GM10847 (cell line): ENCODE measurements around the gene SUFU.

Source experiments
- POLR2A ChIP-seq: IDR thresholded peaks from 2 replicates; pipeline ENCODE4 v1.6.1; 2011; ENCODE audit not compliant: insufficient read length; ENCODE audit errors: extremely low read depth

Gene SUFU

DNA sequence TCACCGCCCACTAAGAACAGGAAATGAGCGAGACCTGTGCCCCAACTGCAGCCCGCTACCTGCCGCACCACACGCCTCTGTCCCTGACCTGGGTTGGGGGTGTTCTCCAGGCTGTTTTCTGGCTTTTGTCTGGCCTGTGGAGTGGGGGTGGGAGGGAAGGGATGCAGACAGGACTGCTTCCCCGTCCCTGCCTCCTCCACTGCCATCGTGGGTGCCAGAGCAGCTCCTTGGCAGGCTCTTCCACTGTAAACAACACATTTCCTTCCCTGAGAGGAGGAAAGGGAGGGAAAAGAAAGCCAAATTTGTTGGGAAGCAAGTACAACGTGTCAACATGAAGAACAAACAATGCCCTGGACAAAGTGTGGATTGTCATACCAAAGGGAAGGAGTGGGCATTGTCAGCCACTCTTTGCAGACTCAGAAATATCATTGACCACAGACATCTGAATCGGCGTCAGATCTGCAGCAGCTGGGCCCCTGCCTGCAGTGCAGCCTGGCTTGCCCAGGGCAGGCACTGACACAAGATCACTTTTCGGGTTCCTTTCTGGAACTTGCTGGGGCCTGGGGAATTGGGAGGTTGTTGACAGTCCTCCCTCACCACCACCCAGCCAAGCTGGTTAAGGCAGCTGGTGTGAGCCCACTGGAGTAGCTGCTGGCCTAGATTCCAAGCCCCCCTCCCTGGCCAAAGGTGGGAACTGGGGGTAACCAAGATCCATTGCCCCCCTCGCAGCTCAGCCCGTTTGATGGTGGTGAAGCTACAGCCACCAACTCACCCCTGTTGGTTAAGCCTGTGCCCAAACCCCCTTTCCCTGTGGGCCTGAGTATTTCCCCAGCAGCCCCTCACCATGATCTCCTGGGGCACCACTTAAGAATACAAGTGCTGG lies 117.9 kb downstream of the SUFU start:
- TF ChIP-seq POLR2A: no peak

DNA sequence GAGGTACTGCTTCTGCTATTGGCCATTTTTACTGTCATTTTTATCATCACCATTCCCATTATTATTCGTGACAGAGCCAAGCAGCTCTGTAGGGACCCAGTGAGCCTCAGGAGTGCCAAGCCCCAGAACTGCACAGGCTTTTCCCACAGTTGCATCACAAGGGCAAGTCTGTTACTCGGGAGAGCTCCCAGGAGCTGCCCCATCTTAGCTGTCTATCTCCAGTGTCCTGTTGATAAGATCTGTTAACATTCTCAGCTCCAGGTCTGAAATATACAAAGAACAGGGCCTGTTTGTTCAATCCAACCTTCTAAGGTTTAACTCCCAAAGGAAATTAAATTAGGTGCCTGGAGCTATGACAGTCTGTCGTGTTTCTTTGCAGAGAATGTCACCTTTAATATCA lies 120.3 kb downstream of the SUFU start:
- no peak for TF ChIP-seq POLR2A

DNA sequence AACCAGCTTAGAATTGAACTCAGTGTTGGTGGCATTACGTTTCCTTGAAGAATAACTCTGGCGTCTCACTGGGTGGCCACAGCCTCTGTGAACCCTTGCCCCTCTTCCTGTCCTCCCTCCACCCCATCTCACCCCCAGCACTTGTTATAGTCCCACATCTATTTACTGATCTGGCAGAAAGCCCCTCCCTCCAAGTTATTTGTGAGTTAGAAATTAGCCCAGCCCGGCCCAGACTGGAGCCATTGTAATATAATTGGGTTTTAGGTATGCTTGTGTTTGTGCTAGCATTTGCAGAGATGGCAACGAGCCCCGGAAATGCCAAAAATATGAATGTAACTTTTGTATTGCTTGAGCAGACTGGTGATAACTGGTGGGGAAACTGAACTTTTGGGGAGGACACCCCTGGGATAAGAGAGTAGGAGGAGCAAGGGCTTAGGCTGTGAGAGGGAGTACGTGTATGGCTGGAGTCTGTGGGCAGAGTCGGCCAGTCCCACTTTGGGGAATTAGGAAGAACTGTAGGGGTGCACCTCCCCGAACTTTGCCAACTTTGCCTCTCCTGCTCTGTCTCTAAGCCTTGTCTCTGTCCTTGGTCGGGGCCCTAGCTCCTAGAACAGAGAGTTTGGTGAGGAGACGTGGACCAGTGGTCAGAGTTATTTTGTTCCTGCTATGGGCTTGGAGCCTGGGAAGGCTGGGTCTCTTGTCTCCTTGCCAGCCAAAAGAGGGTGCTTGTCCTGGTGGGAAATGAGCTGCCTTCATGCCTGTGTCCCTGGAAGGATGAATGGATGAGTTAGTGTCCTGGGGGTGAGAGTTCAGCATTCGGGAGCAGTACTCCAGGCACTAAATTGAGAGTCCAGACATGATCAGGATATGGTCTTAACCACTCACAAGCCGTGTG lies 121.2 kb downstream of the SUFU start:
- no peak for TF ChIP-seq POLR2A

DNA sequence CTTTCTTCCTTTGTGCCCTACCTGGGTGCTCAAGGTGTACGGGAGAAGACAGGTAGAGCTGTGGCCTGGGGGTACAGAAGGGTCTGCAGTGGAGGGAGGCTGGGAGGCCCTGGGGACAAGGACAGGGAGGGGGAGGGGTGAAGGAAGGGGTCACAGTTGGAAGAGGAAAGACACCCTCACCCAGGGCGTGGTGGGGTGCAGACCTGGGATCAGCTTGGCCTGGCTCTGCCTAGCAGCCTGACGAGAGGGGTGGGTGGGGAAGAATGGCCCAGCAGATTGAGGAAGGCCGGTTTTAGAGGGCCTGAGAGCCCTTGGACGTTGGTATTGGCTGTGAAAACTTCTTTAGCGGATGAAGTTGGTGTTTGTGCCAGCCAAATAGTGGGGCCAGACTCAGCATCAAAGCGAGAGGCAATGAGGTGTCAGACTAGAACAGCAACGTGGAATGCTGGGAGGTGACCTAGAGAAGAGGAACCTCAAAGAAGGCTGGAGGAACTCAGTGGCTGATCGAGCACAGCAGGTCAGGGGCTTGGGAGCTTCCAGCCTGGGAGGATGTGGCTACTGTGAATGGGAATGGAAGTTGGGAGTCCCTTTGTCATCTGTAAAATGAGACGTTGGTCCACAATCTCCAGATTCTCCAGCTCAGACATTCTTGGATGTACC lies 122.4 kb downstream of the SUFU start:
- TF ChIP-seq POLR2A: no peak

DNA sequence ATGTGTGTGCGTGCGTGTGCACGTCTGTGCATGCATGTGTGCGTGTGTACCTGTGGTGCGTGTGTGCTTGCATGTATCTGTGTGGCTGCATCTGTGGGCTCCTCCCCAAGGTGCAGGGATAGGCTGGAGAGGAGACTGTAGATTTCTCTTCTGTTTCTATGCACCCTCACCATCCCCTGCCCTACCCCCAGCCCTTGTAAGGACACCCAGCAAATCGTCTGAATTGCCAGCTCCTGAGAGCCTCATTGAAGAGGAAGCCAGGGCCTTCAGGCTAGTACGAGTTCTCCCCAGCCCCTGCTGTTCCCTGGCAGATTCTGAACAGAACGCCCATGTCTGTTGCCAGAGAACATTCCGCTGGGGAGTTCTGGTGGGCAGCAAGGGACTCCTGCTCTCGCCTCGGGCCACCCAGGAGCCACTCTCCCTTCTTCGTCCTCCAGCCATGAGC lies 123.5 kb downstream of the SUFU start:
- no peak for TF ChIP-seq POLR2A

DNA sequence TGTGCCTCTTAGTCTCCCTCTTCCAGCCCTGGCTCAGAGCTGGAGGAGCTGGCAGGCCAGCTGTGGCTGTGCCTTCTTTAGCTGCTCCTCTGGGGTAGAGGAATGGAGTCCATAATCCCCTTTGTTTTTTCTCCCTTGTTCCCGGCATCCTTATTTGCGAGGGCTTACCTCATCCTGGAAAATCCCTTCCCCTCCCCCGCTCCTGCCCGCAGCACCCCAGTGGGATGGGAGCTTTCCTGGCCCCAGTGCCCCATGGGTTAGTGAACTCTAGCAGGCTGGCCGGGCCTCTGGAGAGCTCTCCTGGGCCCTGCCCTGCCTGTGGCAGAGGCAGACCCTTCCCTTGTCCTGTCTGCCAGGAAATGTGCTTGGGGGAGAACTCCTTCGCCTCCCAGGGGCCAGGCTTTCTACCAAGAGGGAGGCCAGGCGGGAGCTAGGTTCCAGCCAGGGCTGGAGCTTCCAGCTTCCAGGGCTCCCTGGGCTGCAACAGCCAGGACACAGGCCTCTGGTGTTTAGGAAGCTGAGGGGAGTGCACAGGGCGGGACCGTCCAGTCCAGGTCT lies 124.0 kb downstream of the SUFU start:
- TF ChIP-seq POLR2A: no peak

DNA sequence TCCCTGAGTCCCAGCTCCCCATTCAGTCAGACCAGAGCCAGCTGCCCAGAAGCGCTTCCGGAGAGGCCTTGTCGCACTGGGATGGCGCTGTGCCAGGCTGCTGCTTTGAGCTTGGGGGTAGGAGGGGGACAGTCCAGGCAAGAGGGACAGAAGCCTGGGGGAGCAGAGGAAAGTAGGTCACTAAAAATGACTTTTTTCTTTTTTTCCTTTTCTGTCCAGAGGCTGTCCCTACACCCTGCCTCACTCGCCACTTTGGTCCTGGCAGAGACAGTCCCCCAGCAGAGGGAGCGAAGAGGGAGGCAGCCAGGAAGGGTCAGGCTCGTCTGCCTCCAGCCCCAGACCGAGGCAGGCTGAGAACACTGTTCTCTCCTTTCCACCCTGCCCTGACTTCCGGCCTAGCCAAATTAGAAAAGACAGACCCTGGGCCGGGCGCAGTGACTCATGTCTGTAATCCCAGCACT lies 124.7 kb downstream of the SUFU start:
- no peak for TF ChIP-seq POLR2A

DNA sequence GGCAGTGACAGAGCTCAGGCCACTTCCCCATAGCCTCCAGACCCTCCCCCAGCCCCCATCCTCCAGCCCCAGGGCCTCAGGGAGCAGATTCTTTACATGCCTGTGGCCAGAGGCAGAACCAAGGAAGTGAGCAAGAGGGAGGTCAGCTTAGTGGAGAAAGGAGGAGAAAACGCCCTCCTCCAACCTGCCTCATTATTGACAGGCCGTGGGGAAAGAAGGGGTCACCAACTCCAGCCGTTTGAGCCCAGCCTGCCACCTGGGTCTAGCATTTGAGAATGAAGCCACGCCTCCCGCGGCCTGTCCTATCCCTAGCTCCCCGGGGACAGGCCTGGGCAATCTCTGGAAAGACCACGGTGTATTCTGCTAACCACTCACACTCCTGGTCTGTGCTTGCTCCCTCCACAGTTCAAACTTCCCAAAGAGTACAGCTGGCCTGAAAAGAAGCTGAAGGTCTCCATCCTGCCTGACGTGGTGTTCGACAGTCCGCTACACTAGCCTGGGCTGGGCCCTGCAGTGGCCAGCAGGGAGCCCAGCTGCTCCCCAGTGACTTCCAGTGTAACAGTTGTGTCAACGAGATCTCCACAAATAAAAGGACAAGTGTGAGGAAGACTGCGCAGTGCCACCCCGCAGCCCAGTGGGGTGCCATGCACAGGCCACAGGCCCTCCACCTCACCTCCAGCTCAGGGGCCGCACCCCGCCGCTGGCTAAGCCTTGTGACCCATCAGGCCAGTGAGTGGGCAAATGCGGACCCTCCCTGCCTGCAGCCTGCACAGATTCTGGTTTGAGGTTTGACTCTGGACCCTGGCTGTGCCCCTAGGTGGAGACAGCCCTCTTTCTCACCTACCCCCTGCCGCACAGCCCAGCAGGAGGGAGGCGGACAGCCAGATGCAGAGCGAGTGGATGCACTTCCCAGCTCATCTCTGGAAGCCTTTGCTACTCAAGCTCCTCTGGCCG lies 126.2 kb downstream of the SUFU start:
- no peak for TF ChIP-seq POLR2A

DNA sequence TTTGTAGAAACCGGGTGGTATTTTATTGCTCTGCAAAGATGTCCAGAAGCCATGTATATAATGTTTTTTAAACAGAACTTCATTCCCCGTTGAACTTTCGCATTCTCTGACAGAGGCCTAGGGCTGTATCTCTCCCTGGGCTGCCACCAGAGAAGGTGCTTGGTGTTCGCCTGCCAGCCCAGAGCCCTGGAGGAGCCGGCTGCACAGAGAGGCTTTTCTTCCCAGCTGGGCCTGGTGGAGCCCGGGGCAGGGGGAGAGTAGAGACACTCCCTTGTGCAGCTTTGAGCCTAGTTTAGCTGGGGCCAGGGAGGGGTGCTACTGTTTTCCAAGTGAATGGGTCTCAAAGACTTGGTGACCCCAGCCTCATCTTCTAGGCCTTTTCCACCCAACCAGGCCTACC lies 126.9 kb downstream of the SUFU start:
- no peak for TF ChIP-seq POLR2A

DNA sequence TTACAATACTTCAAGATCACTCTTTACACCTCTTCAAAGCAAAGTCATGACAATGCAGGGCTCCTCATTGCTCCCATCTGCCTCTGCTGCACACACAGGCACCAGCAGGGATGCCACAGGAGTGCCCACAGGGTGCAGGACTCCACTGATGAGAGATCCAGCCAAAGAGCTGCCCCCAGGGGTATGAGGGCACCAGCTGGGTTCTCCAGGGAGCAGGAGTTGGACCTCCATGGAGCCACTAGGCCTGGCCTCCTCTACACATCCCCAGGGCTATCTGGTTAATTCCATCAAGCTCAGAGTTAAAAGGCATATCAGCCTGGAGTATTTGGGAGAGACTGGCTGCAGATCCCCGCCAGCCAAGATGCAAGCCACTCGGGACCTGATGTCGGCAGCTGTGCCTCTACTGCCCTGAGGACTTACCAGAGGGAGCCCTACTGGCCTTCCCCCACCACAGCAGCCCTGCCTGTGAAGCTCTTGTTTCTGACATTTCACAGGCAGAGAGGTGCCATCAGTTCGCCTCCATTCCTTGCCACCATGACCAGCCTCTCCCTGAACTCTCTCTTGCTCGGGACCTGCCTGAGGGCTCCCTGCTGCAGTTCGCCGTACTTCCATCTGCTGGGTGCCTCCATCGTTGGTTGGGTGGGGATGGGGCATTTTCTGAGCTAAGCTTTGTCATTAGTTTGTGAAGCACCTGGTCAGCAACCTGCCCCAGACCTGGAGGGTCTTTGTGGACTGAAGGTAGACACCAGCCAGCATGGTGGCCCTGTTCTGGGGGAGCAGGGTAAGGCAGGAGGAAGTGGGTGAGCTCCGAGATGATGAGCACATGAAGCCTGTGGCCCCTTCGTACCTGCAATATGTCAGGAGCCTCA lies 128.0 kb downstream of the SUFU start:
- TF ChIP-seq POLR2A: no peak

DNA sequence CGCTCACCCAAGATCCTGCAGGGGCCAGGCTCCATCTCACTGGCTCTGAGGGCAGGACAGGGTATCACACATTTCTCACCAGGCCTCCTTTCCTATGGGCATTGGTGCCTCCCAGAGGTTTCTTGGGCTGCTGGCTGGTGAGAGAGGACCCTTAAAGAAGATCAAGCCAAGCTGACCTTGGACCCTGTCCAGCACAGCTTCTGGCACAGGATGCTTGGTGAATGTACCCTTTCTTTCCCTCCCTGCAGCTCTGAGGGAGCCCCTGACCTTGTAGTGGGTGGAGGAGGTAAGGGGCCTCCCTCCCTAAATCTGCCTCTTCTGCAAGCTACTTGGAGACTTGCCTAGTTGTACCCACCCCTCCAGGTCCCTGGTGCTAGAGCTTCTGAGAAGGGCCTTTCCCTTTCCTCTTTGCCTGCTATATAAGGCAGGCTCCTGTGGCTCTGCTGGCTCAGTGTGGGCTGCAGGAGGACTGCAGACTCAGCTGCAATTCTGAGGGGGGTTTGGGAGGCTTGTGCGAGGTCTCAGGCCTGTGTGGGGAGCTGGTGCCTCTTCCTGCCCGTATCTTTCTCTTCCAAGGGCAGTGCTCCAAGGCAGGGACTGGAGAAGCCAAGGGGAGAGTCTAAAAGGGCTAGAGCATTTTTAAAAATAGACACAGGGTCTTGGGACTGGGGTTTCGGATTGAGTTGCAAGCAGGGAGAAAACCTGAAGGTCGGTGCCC lies 128.8 kb downstream of the SUFU start:
- no peak for TF ChIP-seq POLR2A

DNA sequence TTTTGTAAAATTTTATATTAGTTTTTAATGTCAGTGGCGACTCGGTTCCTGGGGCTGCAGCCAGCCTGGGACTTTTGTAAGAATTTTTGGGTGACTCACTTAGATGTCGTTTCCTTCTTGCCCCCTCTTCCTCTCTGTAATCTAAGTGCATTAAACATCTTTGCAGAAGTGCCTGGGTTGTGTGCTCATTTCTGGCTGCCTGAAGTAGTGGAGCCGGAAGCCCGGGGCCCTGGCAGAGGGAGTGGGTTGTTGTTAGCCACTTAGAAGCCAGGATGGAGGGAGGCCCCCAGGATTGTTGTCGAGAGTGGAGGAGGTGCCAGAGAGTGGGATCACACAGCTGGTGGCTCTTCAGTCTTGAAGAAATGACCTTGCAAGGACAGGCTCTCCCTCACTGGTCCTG lies 129.5 kb downstream of the SUFU start:
- TF ChIP-seq POLR2A: no peak
